ENCODE measurements around the gene GNAS.
A peak's percentile ranks its signal among the peaks of the same experiment; 100 is the strongest.

Gene GNAS

DNA sequence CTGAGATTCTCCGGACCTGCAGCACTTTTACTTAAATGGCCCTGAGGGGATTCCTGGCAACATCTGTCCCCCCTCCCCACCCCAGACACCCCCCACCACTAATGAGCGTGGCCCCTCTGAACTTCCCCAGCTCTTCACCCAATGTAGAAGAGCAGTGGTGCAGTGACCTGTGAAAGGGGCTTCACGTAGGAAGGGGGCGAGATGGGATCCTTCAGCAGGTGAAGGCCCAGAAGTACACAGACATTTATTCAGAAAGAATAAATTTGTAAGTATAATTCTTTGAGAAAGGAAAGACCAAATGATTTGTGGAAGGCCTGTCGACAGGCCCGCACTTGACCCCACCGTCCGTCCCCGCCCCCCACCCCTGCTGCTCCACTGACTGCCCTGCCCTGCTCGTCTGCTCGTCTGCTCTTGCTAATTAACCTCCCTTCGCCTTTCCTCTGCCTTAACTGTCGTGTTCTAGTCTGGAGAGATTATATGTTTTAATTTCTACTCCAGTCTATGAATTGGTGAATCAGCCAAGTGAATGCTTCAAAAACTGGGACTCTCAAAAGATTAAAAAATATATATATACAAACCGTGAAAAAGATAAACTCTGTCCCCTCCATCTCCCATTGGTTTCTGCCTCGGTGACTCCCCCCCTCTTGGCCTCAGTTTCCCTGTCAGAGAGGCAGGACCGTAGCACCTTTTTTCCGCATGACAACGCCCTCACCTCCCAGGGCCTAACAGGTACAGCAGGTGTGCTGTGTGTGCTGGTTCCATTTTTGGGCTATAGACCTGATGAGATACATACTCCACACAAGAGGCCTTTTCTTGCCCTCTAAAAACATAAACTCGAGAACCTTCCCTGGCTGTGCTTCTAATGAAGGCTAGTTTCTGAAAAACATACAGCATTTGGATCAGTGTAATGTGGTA, 49.2 kb downstream of the GNAS start:
- DNase-seq = no peak

DNA sequence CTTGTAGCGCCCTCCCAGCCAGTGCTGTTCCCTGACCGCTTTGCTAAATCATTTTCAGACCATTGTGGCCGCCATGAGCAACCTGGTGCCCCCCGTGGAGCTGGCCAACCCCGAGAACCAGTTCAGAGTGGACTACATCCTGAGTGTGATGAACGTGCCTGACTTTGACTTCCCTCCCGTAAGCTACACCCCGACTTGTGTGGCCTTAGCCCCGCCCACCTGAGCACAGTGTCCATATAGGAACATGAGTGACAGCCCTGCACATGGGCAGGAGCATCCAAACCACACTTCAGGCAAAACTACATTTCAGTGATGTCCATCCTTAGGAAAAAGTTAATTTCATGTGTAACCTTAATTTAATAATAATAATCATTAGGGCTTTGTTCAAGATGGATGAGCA, 51.1 kb downstream of the GNAS start:
- DNase-seq = no peak

DNA sequence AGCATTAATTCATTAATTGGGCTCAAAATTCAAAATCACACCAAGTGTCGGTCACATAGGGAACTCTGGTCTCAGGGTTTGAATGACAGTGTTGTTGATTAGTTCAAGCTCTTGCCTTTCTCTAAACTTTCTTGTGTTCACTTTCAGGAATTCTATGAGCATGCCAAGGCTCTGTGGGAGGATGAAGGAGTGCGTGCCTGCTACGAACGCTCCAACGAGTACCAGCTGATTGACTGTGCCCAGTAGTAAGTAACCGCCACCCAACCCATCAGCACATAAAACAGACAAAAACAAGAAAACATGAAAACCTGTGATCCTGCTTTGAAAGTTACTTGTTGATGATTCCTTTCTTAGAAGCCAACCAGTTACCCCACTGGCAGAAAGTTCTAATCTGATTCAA, 52.7 kb downstream of the GNAS start:
- no peak for DNase-seq

DNA sequence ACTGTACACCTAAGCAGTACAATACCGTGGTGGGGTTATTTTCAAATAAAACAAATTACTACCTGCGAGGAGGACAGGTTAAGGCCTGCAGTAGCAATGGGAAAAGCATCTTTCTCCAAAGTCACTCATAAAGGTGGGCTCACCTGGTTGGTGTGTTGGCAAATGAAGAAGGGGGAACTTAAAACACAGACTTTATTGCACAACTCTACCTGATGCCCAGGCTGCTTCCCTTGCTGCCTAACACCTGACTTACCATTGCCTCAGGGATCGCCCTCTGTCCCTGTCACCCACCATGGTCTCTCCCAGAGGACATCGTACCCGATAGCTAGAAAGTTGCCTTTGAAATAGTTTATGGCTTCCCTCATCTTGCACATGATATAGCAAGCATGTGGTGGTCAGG, 53.6 kb downstream of the GNAS start:
- no peak for DNase-seq

DNA sequence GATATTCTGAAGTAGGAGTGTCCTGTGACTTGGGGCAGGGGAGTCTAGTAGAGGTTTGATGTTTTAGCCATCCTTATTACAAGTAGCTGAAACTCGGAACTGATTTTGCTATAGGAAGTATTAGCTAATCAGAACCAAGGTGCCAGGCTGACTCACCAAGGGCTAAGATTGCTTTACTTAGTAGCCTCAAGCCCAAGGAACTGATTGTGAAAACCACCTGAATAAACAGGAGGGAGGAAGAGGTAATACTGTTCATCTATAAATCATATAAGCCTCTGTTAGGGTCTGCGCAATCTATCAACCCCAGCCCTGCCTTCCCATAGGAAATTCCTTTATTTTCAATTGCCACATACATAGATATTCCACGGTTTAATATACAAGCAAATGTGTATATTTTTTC, 54.4 kb downstream of the GNAS start:
- DNase-seq = no peak

DNA sequence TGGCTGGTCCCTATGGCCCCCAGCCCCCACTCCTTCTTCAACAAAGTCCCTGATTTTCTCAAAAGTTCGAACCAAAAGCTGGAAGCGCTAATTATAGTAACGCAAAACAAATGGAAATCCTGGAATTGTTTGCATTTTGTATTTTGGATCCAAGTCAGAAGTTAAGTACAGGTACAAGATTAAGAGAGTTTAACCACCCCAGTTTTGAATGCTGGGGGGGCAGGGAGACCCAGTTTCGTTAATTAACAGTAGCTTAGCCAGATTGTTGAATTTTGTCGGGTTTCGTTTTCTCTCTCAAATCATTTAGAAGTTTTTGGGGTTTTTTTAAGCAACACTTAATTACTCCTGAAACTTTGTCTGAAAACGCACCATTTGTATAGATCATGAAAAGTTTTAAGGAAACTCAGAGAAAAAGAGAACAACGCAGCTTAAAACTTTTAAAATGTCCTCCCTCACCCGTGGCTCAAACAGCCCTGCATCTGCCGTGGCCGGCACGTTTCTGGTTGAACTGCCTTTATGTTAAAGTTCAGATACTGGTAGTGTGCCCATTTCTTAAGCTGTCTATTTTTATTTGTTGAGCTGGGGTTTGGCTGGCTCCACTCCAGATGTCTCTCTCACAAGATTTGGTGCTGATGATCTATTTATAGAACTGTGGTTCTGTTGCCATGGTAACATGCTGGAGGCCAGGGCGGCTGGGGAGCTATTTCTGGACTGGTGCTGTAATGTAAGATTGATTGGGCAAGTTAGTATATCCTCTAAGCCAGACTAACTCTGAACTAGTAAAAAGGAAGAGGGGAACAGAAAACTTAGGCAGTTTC, 55.0 kb downstream of the GNAS start:
- DNase-seq = peak; percentile 92

DNA sequence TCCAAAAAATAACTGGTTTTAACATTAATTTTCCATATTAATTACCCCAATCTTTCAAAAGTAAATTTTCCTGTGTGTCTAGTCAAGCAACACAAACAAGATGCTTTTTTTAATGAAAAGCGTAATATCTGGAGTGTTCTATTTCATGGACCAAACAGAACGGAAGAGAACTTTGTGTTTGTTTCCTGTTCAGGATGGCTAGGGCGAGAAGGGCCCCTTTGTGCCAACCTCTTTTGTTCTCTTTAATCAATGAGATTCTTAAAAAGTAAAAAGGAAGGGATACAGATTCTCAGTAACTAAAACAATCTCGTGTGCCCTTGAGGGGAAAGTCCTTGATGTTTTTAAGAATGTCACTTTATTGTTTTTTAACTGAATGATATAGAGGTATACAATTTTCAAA, 55.7 kb downstream of the GNAS start:
- no peak for DNase-seq

DNA sequence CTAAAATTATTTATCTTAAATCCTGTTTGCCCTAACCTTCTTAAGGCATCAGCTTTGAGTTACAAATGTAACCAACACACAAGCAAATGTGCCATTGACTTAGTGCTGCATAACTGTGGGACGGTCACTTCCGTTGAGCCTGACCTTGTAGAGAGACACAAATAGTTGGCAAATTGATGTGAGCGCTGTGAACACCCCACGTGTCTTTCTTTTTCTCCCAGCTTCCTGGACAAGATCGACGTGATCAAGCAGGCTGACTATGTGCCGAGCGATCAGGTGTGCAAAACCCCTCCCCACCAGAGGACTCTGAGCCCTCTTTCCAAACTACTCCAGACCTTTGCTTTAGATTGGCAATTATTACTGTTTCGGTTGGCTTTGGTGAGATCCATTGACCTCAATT, 56.4 kb downstream of the GNAS start:
- DNase-seq = no peak

DNA sequence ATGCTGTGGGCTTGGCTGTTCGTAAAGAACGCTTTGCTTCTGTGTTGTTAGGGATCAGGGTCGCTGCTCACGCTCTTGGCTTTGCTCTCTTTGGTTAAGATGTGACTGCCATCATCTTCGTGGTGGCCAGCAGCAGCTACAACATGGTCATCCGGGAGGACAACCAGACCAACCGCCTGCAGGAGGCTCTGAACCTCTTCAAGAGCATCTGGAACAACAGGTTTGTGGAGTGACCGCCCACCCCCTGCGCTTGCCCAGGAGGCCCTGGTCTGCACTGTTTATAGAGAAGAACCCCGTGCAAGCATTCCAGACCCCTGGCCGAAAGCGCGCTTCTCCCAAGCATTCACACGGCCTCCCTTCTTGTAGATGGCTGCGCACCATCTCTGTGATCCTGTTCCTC, 57.1 kb downstream of the GNAS start:
- no peak for DNase-seq

DNA sequence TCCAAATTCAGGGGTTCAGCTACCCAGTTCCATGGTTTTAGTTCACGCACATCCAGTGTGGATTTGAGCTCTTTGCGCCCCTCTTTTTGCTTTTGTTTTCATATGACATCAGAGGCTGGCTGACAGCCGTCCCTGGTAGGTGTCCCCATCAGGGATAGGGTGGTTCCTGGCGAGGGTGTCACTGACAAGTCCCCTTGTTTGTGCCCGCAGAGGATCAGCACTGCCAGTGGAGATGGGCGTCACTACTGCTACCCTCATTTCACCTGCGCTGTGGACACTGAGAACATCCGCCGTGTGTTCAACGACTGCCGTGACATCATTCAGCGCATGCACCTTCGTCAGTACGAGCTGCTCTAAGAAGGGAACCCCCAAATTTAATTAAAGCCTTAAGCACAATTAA, 58.0 kb downstream of the GNAS start:
- DNase-seq = no peak

DNA sequence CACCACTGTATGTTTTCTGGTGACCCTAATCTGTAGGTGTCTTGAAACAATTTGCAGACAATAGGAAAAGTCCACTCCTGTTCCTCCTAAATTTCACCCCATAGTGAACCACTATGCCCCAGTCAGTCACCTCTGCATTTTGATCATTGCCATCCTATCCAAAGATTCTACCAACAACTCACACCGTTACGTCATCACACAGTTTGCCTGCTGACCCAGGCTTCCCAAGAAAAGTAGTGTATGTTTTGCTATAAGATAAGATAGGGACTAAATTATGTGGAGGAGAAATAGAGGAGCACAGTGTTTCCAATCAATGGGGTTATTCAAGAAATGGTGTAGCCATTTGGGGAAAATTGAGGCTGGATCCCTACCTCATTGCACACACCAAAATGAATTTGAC, 58.8 kb downstream of the GNAS start:
- no peak for DNase-seq

DNA sequence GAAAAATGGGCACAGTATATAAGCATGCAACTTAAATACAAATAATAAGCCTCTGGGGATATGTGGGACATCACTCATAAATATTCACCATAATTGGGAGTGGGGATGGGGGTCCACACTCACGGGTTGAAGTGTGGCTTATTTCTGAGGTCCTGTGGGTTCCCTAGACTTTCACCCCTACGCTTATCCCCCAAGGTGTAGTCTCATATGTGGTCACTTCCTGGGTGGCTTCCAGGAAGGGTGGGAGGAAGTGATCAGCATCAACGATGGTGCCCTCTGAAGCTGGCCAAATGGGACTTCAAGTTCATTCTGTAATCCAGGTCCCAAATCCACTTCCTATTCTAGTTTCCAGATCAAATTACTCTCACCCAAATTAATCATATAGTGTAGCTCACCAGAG, 59.5 kb downstream of the GNAS start:
- DNase-seq = no peak

DNA sequence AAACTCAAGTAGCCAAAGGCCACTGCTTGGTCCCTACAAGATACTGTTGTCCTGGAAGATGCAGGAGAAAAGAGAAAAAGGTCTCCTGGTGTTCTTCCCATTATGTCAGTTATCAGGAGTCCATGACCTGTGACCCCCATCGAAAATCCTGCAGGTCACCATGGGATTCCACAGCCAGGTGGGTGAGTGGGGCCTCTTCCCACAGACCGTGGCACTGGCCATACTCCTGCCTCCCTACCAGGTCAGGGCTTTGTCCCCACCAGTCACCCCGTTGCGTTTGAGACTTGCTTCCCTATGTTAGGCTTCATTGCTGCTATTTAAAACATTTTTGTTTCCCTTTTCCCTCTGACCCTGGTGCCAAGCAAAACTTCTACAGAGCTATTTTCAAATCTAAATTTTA, 60.6 kb downstream of the GNAS start:
- DNase-seq = no peak

DNA sequence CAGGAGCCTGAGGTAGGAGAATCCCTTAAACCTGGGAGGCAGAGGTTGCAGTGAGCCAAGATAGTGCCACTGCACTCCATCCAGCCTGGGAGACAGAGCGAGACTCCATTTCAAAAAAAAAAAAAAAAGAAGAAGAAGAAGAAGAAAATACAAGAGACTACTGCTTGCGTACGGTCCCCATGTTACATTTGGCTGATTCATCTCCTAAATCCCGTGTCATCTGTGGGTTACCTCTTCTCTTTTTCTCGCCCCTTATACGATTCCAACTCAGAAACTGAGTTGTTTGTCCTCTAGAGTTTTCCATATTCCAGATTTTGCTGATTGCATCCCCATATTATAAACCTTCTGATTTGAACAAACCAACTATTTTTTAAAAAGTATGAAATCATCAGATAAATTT, 66.1 kb downstream of the GNAS start:
- DNase-seq = no peak

DNA sequence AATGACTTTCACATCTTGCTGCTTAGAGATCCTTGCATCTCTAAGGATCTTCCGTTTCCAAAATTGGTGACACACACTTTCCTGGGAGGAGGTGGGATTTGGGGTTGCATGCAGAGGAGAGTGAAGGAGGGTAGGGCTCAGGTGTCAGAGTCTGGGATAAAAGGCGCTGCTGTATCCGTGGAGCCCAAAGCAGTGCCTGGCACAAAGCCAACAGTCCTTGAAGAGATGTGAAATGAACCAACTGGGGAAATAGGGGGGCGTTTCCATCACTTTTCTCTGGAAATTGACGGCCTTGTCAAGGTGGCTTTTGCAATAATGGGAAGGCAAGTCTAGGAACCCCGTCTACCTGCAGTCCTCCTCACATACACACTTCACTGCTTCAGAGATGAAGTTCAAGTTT, 69.0 kb downstream of the GNAS start:
- peak; percentile 93 for DNase-seq

DNA sequence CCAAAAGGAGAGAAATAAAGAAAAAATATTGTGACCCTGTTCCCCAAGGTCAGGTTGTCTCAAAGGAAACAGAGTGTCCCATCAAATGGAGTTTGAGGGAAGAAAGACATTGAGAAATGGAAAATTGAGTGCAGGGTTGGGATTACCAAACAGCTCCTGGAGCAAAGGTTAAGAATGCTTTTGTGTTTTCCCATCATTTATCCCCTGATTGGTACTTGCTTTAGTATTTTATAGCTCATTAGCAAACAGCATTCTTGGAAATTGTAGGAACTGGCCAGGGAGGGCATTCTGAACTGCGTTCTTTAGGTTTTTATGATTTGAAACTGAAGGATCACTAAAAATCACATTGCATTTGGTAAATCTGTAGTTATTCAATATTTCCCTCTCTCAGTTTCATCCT, 69.5 kb downstream of the GNAS start:
- no peak for DNase-seq

DNA sequence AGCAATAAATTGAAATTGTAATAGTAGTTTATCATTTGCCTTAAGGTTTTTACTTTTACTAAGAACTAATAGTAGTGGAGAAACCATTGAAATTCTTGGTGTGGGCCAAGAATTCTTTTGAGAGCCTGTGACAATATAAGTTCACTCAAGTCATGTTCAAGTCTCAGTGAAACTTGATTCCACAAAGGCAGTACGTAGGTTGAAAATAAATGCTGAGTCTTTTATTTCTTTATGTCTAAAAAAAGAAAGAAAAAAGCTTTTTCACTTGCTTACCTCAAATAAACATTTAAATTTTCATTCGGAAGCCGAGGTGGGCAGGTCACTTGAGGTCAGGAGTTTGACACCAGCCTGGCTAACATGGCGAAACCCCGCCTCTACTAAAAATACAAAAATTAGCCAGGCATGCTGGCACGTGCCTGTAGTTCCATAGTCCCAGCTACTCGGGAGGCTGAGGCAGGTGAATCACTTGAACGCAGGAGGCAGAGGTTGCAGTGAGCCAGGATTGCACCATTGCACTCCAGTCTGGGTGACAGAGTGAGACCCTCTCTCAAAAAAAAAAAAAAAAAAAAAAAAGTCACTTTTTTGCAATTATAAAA, 70.7 kb downstream of the GNAS start:
- peak; percentile 22 for DNase-seq

DNA sequence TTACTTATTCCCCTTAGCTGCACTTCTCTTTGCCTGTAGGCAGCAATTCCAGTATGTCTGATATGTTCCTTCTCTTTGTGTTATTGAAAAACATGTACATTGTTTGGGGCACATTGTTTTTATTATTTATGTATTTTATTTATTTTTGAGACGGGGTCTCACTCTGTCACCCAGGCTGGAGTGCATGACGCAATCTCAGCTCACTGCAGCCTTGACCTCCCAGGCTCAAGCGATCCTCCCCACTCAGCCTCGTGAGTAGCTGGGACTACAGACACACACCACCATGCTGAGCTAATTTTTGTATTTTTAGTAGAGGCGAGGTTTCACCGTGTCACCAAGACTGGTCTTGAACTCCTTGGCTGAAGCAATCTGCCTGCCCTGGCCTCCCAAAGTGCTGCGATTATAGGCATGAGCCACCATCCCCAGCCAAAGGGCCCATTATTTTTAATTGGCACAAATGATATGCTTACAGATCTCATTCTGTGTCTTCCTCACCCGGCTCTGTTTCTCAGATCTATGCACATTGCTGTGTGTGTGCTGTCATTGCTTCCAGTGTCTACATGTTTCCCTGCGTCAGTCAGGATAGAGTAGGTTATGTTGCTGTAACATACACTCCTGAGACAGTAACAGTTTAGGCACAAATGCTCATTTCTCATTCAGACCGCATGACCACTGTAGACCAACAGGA, 74.4 kb downstream of the GNAS start:
- DNase-seq = no peak

DNA sequence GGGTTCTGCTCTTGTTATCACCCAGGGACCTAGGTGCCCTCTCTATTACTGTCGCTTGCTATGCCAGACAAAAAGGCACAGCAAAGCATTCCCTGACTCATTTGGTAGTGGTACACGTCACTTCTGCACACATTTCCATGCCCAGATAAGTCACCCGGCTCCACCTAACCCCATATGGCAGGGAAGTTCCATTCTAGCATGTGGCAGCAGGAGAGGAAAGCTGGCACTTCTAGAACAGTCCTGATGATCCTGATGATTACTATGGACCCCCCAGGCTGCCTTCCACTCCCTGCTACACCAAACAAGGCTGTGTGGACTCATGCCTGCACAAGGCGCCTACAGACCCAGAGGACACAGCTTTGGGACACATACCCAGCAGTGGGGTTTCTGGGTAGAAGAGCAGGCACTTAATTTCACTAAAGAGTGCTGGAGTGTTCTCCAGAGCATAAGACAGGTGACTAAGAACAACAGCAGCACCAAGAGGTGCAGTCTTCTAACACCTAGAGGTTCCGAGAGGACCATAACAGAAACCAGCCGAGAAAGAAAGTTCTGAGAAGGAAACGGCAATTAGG, 75.1 kb downstream of the GNAS start:
- no peak for DNase-seq

DNA sequence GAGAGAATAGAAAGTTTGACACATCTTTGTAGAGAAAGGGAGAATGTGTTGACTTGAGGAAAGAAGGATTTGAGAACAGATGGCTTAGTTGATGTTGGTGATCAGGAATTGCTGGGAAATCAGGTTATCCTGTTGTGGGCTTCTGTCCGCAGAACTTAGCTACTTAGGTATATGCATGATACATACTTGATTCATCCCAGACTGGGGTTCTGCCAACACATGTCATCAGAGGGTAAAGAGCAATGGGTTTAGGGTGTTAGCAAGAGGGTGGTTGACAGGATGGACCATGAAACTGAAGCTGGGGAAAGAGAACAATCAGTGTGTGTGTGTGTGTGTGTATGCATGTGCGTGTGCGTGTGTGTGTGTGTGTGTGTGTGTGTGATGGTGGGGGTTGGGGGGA, 78.0 kb downstream of the GNAS start:
- no peak for DNase-seq

DNA sequence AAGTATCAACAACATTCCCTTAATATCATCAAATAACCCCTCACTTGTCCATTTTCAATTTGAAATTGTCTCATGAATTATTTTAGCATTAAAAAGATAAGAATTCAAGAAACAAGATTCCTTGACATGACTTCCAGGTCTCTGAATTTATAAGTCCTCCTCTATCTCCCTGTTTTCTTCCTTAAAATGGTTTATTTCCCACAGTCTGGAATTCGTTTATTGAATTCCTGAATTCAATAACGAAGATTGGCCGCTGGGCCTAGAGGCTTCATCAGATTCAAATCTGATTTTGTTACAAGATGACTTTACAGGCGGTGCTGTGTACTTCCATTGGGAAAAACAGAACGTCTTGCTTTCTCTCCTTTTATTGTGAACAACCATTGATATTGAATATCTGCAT, 79.7 kb downstream of the GNAS start:
- DNase-seq = no peak

DNA sequence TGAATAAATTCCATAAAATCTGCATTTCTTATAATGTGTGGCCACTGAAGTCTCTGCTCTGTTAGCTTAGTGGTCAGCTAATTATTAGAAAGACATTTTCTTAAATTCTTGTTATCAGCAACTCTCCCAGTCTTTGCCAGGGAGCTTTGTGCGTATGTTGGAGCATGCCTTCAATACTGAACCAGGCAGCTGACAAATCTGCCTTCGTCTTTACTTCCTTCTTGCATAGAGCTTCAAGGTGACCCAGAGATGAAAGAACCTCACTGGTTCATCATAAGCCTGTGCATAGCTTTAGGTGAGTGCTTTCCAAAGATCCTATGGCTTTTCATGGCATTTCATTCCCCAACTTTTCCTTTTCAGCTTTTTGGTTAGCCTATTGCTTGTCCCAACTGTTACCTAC, 85.6 kb downstream of the GNAS start:
- no peak for DNase-seq

DNA sequence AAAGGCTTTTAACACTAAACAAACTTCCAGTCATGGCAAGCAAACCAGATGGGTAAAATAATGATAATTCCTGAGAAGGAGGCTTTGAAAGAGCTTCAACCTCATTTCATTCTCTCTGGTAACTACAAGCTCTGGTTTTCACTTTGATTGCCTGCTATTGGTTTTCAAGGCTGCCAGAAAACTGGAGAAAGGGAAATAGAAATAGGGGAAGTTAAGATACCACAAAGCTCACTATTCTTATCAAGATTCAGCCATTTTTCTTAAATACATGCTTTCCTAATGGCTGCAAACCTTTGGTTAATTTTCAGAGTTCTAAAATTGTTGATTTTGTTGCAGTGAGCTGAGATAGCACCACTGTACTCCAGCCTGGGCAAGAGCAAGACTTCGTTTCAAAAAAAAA, 86.0 kb downstream of the GNAS start:
- no peak for DNase-seq
